GM15510 (cell line): Measurements from ENCODE around the gene PAGE2B.

ENCODE experiments used
- POLR2A ChIP-seq: IDR thresholded peaks from 3 replicates; pipeline ENCODE4 v1.6.1; 2011; ENCODE audit warnings: borderline replicate concordance; ENCODE audit not compliant: insufficient read length; ENCODE audit errors: extremely low read depth

PAGE2B gene

DNA sequence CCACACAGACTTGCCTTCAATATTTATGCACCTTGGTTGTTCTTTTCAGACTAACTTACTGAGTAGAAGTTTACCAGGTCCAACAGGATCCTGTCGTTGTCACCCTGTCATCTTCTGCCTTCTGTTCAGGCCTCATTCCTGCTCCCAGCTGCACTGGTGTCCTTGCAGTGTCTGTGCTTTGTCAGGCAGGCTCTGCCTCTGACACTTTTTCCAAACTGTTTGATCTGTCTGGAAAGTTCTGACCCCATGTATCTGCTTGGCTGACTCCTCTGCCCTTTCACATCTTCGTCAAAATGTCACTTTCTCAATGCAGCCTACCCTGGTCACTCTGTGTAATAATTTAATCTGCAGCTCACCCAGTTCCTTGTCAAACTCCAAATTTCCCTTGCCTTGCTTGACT, 23.9 kb downstream of the PAGE2B start:
- no peak for TF ChIP-seq POLR2A

DNA sequence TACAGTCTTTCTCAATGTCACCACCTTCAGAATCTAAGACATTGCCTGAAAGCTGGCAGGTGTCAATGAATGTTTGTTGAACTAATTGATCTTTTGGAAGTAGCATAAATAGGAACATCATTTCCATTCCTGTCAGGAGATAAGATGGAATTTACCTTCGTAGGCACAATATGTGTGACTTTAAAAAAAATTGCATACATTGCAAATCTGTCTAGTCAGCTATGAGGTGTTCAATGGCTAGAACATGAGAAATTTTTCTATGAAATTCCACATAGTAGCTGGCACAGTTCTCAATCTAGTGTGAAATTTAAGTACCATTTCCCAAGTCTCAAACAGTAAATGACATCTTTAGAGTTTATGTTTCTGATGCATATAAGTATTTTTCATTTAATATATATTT, 24.3 kb downstream of the PAGE2B start:
- TF ChIP-seq POLR2A: no peak

DNA sequence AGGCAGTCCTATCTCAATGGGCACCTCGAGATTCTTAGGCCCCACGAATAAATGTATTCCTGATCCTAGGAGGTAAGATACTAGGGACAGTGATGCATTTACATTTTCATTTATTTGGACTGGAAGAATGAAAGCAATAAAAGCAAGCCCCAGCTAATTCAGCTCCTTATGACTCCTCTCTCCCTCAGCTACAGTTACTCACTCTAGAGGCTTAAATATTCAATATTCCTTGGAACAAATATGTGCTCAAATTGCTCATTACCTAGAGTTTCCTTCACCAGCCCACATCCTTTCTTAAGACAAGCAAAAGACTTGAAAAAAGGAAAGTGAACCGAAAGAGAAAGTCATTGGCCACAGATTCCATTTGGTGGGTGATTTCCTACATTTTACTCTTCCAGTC, 27.9 kb downstream of the PAGE2B start:
- no peak for TF ChIP-seq POLR2A

DNA sequence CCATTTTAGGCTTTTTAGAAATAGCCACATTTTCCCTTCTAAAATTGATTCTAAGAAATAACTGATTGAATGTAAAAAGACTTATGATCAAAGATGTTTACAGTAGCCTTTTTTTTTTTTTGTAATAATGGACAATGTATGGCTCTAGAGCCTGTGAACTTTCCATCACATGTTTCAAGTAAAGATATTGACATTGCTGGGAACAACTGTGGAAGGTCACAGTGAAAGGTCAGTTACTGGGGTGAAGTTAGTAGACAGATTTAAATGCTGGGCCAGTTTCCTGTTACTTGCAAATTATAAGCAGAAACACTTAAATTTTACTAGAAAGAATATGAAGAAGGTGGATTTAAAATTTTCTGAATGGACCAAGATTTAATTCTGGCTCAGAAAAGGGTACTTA, 32.4 kb downstream of the PAGE2B start:
- no peak for TF ChIP-seq POLR2A

DNA sequence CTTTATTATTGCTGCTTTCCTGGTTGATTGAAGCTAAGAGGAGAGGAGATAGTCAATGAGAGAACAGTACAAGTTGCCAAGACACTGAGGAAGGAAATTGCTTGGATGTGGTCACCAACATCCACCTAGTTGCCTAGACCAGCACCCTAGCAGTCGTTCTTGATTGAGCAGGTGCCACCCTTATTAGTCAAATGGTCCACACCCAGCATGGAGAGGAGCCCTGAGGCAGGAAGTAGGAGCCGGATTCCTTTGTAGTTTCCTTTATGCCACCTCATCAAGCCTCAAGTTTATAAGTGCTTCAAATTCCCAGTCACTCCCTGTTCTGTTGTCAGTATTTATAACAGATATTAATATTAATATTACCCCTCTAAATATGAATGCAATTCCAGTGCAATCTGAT, 33.1 kb downstream of the PAGE2B start:
- no peak for TF ChIP-seq POLR2A

DNA sequence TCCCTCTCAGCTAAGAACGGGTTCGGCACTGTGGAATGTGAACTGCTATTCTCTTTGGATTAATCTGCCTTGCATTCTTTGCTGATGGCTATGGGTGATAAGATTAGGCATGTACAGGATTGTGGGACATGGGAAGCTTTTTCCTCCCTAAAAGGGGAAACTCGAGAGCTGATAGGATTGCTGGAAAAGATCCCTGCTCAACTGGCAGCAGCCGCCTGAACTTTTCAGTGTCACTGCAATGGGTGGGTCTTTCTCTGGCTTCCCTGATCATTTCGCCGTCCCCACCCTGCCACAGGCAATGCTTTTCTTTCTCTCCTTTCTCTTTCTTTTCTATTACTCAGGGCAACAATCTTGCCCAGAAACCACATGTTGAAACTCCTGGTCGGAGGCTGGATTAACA, 34.5 kb downstream of the PAGE2B start:
- no peak for TF ChIP-seq POLR2A

DNA sequence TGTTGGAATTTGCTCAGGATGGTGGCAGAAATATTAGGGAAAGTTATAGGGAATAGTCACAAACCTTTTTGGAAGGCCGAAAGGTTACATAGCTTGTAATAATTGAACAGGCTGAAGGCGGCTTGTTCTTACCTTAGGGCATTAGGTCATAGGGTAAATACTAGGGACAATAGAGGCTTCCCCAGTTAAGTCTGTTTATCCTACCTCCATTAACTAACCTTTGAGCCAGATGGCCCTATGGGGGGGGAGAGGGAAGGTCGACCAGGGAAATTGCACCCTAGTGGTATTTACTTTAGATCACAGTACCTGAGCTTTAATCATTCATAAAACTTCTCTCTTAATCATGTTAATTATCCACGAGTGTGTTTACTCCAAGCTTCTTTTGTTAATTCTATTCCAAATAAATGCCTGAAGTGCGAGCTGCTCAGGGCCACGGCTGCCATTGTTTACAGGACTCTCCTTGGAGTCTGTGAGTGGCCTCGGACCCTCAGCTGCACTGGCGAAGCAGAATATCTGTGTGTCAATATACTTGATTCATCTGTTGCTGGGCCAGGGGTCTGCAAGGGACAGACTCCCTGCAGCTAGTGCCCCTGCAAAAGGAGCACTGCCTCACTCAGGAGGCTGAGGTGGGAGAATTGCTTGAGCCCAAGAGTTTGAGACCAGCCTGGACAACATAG, 36.9 kb downstream of the PAGE2B start:
- TF ChIP-seq POLR2A: no peak

DNA sequence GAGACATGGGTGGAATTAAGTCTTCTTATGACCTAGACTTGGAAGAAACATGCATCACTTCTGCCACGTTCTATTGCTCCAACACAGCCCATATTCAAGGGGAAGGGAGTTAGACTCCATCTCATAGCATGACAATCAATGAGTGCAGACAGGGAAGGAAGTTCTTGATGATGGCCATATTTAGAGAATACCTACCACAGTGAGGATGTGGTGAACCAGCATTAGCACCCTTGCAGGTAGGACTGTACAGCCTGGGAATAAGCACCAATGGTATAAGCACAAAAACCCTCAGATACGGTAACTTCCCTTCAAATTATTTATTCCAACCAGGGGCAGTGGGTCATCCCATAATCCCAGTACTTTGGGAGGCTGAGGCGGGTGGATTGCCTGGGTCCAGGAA, 43.7 kb downstream of the PAGE2B start:
- no peak for TF ChIP-seq POLR2A

DNA sequence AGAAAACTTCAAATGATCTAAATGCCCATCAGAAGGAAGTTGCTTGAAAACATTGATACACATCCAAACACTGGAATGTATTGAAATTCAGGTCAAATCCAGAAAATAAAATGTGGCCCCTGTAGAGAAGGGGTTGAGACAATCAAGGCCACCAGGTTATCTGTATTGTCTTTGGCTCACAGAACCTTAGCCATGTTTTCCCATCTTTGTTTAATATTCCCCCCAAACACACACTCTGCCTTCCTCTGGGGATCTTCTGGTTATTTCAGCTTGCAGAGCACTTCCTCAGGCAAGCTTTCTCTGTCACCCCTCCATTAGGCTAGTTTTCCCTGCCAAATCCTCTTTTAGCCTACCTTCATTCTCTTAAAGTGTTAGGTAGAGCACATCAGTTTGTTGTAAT, 44.4 kb downstream of the PAGE2B start:
- no peak for TF ChIP-seq POLR2A

DNA sequence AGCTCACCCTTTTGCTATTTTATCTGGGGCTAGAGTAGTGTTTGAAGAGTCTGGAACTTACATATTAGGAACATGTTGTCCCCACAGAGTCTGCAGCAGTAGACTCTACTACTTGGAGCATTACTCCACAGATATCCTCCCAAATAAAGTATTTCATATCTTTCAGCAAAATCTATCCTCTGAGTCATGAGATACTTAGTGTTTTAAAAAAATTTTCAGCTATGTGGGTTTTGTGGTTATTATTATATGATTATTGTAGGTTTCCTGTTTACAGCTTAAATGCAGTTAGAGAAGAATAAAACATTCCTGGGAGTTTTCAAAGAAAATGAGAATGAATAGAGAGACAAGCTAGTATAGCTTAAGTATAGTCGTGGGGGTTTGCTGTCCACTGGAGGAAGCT, 44.9 kb downstream of the PAGE2B start:
- TF ChIP-seq POLR2A: no peak

DNA sequence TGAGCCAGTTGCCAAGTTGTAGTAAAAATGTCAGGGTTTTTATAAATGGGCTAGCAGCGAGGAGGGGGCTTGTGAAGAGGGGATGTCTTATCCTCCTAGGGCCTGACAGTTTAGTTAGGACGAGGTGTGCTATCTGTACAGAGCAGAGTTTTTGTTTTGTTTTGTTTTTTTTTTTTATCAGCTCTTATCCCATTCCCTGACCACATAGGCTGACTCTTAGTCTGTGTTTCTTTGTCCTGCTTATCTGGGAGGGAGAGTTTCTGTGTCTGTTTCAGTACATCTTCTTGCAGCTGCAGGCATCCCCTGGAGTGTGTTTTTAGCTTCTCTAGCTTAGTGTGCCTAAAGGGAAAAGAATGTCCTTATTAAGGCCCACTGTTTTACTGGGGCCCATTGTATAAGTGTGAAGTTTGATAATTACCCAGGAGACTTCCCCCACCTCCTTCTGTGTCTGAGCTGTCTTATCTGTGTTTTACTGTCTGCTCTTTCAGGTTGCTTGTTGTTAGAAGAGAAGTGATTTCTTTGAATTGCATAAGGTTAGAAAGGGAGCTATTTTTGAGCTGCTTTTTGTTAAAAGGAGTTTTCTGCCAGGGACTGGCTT, 46.0 kb downstream of the PAGE2B start:
- no peak for TF ChIP-seq POLR2A

DNA sequence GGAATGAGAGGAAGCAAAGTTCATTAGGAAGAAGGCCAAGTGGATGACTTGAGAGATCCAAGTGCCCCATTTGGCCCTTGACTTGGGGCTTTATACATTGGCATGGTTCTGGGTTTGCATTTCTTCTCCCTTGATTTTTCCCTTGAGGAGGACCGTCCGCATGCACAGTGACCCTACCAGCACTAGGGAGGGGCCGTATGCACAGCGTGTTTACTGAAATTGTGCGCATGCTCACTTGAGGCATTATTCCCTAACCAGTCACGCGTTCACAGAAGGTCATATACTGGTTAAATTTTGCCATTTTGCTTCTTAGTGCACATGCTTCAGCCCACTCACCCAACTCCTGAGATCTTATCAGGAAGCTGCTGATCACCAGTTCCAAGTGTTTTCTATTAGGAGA, 49.1 kb downstream of the PAGE2B start:
- TF ChIP-seq POLR2A: no peak

DNA sequence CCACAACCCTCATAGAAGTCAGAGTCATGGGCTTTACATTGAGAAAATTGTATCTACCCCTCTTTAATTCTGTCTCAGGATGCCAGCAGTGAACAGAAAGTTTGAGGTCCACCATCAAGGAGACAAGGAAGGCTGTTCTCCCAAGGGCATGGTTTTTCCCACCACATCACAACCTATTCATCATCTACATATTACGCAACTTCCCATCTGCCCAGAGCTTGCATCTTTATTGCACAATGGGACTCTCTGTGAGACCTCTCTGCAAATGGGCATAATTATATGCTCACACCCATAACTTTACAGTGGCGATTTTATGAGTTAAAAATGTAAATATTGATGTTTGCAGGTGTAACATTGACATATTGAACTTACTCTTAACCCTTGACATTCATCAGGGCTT, 52.9 kb downstream of the PAGE2B start:
- TF ChIP-seq POLR2A: no peak
